Measurements from ENCODE around the gene HHAT.

- TF ChIP-seq CTCF (IDR thresholded peaks at IDR 0.05) (no peak), POLR2A (IDR thresholded peaks at IDR 0.05) (no peak), POLR2AphosphoS5 (IDR thresholded peaks at IDR 0.05) (no peak)
Observed at GRCh38 chr1:210445931-210446330, 117.2 kb downstream of the HHAT start.

Measured in breast epithelium (tissue), 3 donors.